Measurements from ENCODE around the gene CNTNAP2.

Gene CNTNAP2

DNA sequence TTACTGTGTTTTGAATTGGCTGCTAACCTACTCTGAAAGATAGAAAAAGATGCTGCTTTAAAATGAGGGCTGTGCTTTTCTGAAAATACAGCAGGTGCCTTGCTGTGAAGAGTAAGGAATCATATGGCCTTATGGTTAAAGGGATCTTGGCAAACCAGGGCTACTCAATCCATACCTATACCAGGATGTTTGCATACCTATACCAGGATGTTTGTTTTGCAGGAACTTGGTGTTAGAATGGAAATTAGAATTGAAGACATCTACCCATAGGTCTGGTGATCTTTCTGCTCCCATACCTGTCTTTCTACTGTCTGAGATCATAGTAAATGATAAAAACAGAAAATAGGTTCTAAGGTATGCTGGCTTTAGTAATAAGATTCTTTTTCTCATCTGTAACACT lies 2273.8 kb downstream of the CNTNAP2 start:
- Histone ChIP-seq H3K9me3 (ENCODE audit: control insufficient read depth in 2 of 2, low read length in 2 of 2) (no peaks in the 10 kb centered on the region), H3K27ac (ENCODE audit: low read depth in 2 of 2, low read length in 2 of 2) (no peak overlapping the region), H3K36me3 (ENCODE audit: control insufficient read depth in 2 of 2, insufficient read depth in 2 of 2, low read length in 2 of 2) (no peaks in the 10 kb centered on the region), H3K4me3 (ENCODE audit: low read length in 2 of 2) (no peak overlapping the region), H3K4me1 (ENCODE audit: control insufficient read depth in 2 of 2, insufficient read depth in 2 of 2, low read length in 2 of 2) (no peaks in the 10 kb centered on the region), H3K27me3 (ENCODE audit: control insufficient read depth in 2 of 2, insufficient read depth in 2 of 2, low read length in 2 of 2) (no peaks in the 10 kb centered on the region), H3K9ac (ENCODE audit: low read depth in 1 of 2, low read length in 2 of 2) (no peak overlapping the region)

DNA sequence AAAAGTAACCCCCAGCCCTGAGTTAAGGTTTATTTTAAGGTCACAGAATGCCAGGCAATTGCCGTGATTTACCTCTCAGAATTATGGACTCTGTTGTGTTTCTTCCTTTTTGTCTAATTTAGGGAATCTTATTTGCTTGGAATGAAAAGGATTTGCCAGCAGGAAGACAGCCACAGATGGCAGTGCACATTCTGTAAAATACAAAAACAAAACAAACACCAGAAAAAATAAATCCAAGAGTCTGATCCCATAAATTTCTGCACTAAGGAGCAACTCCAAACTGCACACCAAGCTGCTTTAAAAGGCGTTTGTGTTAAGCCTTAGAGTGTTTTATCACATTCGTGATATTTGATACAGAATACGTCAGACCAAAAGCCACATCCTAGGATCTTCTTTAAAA lies 2275.0 kb downstream of the CNTNAP2 start:
- no peak overlapping the region for H3K27ac ChIP-seq (ENCODE audit: low read depth in 2 of 2, low read length in 2 of 2)
- no peaks in the 10 kb centered on the region for H3K9me3 ChIP-seq (ENCODE audit: control insufficient read depth in 2 of 2, low read length in 2 of 2)
- H3K4me3 ChIP-seq (ENCODE audit: low read length in 2 of 2), result no peak overlapping the region

DNA sequence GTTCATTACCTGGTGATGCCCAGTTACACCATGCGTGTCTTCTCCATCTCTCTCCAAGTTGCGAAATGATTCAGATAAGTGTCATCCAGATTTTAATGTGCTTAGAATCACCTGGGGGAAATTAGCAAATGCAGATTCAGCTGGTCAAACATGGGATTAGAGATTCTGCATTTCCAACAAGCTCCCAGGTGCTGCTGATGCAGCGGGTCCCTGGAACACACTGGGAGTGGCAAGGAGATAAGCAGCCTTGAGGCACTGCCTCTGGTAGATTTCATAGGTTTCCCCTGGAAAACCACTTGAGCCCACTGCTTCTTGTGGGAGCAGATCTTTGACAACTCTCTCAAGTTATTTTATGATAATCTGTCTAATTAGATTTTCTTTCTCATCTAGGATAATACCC lies 2278.0 kb downstream of the CNTNAP2 start:
- Histone ChIP-seq H3K27me3 (ENCODE audit: control insufficient read depth in 2 of 2, insufficient read depth in 2 of 2, low read length in 2 of 2) (no peaks in the 10 kb centered on the region), H3K9ac (ENCODE audit: low read depth in 1 of 2, low read length in 2 of 2) (no peak overlapping the region), H3K9me3 (ENCODE audit: control insufficient read depth in 2 of 2, low read length in 2 of 2) (no peaks in the 10 kb centered on the region), H3K4me3 (ENCODE audit: low read length in 2 of 2) (no peak overlapping the region), H3K27ac (ENCODE audit: low read depth in 2 of 2, low read length in 2 of 2) (no peak overlapping the region), H3K36me3 (ENCODE audit: control insufficient read depth in 2 of 2, insufficient read depth in 2 of 2, low read length in 2 of 2) (no peaks in the 10 kb centered on the region), H3K4me1 (ENCODE audit: control insufficient read depth in 2 of 2, insufficient read depth in 2 of 2, low read length in 2 of 2) (no peaks in the 10 kb centered on the region)

More for the DNA sequence above, 2275.0 kb downstream of the CNTNAP2 start:
- Histone ChIP-seq H3K27me3 (ENCODE audit: control insufficient read depth in 2 of 2, insufficient read depth in 2 of 2, low read length in 2 of 2) (no peaks in the 10 kb centered on the region), H3K36me3 (ENCODE audit: control insufficient read depth in 2 of 2, insufficient read depth in 2 of 2, low read length in 2 of 2) (no peaks in the 10 kb centered on the region), H3K4me1 (ENCODE audit: control insufficient read depth in 2 of 2, insufficient read depth in 2 of 2, low read length in 2 of 2) (no peaks in the 10 kb centered on the region), H3K9ac (ENCODE audit: low read depth in 1 of 2, low read length in 2 of 2) (no peak overlapping the region)

DNA sequence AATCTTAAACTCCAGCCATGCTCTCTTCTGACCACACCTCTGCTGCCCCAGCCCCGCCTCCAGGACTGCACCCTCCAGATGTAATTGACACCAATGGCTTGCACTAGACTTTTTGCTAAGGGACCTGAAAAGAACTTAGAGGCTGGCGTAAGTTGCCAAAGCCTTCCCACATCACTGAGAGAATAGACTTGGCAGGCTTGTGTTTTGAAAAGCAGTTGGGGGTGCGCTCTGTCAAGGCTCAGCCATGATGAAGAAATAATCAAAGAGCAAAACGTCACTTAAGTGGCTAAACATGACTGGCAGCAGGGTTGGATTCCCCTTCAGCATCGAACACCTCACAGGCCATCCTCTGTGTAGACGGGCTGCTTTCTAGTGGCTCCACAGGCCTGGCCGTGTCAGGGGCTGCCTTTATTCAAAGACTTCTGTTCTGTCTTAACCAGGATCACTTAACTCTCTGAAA lies 2278.8 kb downstream of the CNTNAP2 start:
- Histone ChIP-seq H3K4me1 (ENCODE audit: control insufficient read depth in 2 of 2, insufficient read depth in 2 of 2, low read length in 2 of 2) (no peaks in the 10 kb centered on the region), H3K27ac (ENCODE audit: low read depth in 2 of 2, low read length in 2 of 2) (no peak overlapping the region), H3K36me3 (ENCODE audit: control insufficient read depth in 2 of 2, insufficient read depth in 2 of 2, low read length in 2 of 2) (no peaks in the 10 kb centered on the region), H3K4me3 (ENCODE audit: low read length in 2 of 2) (no peak overlapping the region), H3K27me3 (ENCODE audit: control insufficient read depth in 2 of 2, insufficient read depth in 2 of 2, low read length in 2 of 2) (no peaks in the 10 kb centered on the region), H3K9me3 (ENCODE audit: control insufficient read depth in 2 of 2, low read length in 2 of 2) (no peaks in the 10 kb centered on the region), H3K9ac (ENCODE audit: low read depth in 1 of 2, low read length in 2 of 2) (no peak overlapping the region)

DNA sequence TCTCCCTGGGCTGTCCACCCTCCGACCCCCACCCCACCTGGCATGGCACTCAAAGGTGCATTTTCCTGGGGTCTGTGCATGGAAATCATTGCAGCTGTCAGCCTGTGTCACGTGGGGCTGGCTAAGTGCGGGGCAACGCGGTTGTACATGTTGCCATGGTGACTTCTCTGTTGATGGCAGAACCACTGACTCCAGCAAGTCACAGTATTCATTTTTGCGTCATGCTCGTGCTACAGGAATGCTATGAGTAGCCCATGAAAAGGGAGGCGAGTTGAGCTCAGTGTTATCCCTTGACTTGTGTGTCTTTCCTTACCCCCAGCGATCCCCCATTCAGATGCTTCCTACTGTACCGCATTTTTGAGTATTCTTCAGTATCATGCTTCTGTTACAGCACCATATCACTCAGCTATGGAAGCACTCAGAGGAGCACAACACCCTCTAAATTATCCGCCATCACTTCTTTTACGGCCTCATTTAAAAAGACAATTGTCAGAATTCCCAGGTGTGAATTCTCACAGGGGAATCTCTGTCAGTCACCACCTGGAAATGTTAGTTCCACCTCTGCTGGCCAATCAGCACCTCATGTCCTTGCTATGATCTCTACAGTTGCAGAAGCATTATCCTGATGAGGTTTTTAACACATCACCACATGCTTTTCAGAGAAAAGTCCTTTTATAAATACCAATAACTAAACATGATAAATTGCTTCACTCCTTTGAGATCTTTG lies 2279.6 kb downstream of the CNTNAP2 start:
- no peak overlapping the region for H3K4me3 ChIP-seq (ENCODE audit: low read length in 2 of 2)
- no peaks in the 10 kb centered on the region for H3K27me3 ChIP-seq (ENCODE audit: control insufficient read depth in 2 of 2, insufficient read depth in 2 of 2, low read length in 2 of 2)
- no peaks in the 10 kb centered on the region for H3K4me1 ChIP-seq (ENCODE audit: control insufficient read depth in 2 of 2, insufficient read depth in 2 of 2, low read length in 2 of 2)
- H3K27ac ChIP-seq (ENCODE audit: low read depth in 2 of 2, low read length in 2 of 2), result no peak overlapping the region
- H3K9ac ChIP-seq (ENCODE audit: low read depth in 1 of 2, low read length in 2 of 2), result no peak overlapping the region
- H3K9me3 ChIP-seq (ENCODE audit: control insufficient read depth in 2 of 2, low read length in 2 of 2), result no peaks in the 10 kb centered on the region
- H3K36me3 ChIP-seq (ENCODE audit: control insufficient read depth in 2 of 2, insufficient read depth in 2 of 2, low read length in 2 of 2), result no peaks in the 10 kb centered on the region

DNA sequence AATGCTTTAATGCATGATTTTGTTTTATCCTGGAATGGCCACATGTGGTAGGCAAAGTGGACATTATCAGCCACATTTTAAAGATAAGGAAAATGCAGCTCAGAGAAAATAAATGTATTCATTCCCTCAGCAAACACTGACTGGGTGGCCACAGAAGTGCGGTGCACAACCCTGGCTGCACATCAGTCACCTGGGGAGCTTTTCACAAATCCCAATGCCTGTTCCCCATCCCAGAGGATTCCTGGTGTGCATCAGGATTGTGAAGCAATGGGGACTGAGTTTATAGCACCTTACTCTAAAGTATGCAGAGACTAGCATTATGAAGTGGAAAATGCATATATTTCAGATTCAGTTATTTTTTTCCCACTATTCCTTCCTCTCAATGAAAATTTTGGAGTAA lies 2280.5 kb downstream of the CNTNAP2 start:
- no peaks in the 10 kb centered on the region for H3K27me3 ChIP-seq (ENCODE audit: control insufficient read depth in 2 of 2, insufficient read depth in 2 of 2, low read length in 2 of 2)
- H3K9me3 ChIP-seq (ENCODE audit: control insufficient read depth in 2 of 2, low read length in 2 of 2), result no peaks in the 10 kb centered on the region
- no peak overlapping the region for H3K27ac ChIP-seq (ENCODE audit: low read depth in 2 of 2, low read length in 2 of 2)
- H3K36me3 ChIP-seq (ENCODE audit: control insufficient read depth in 2 of 2, insufficient read depth in 2 of 2, low read length in 2 of 2), result no peaks in the 10 kb centered on the region
- H3K4me3 ChIP-seq (ENCODE audit: low read length in 2 of 2), result no peak overlapping the region
- no peaks in the 10 kb centered on the region for H3K4me1 ChIP-seq (ENCODE audit: control insufficient read depth in 2 of 2, insufficient read depth in 2 of 2, low read length in 2 of 2)
- H3K9ac ChIP-seq (ENCODE audit: low read depth in 1 of 2, low read length in 2 of 2), result no peak overlapping the region

DNA sequence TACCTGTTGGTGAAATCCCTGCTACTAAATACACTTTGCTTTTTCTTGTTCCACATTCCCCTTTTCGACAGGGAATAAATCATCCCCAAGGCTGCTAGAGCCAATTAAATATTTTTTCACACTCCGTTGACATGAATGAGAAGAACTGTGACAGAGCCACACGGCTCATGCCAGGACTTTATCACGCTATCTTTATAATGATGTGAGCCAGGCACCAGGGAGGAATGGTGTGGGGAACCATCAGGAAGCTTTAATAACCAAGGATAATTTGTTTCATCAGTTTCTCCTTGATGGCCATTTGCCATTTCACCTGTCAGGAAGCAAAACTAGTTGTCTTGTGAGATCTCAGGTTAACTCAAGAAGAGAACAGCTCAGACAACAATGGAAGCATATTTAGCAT lies 2280.9 kb downstream of the CNTNAP2 start:
- H3K27me3 ChIP-seq (ENCODE audit: control insufficient read depth in 2 of 2, insufficient read depth in 2 of 2, low read length in 2 of 2), result no peaks in the 10 kb centered on the region
- H3K9ac ChIP-seq (ENCODE audit: low read depth in 1 of 2, low read length in 2 of 2), result no peak overlapping the region
- no peak overlapping the region for H3K27ac ChIP-seq (ENCODE audit: low read depth in 2 of 2, low read length in 2 of 2)
- H3K4me1 ChIP-seq (ENCODE audit: control insufficient read depth in 2 of 2, insufficient read depth in 2 of 2, low read length in 2 of 2), result no peaks in the 10 kb centered on the region
- no peaks in the 10 kb centered on the region for H3K9me3 ChIP-seq (ENCODE audit: control insufficient read depth in 2 of 2, low read length in 2 of 2)
- H3K4me3 ChIP-seq (ENCODE audit: low read length in 2 of 2), result no peak overlapping the region
- H3K36me3 ChIP-seq (ENCODE audit: control insufficient read depth in 2 of 2, insufficient read depth in 2 of 2, low read length in 2 of 2), result no peaks in the 10 kb centered on the region

DNA sequence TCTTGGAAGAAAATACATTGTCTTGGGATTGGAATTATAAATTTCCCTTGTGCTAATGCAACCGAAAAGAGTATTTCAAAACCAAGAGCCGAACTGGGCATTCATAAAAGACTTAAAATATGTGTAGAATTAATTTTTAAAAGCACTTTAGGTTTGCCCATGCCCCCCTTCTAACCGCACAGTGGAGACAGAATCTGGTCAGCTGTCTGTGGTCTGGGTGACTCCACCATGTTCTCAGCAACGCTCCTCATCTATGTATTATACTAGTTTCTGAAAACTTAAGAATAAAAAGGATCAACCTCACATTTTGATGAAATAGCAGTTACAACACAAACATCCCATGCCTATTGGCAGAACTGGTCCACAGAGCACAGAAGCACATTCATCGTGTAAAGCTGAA lies 2281.4 kb downstream of the CNTNAP2 start:
- Histone ChIP-seq H3K4me3 (ENCODE audit: low read length in 2 of 2) (no peak overlapping the region), H3K36me3 (ENCODE audit: control insufficient read depth in 2 of 2, insufficient read depth in 2 of 2, low read length in 2 of 2) (no peaks in the 10 kb centered on the region), H3K27ac (ENCODE audit: low read depth in 2 of 2, low read length in 2 of 2) (no peak overlapping the region), H3K9ac (ENCODE audit: low read depth in 1 of 2, low read length in 2 of 2) (no peak overlapping the region), H3K9me3 (ENCODE audit: control insufficient read depth in 2 of 2, low read length in 2 of 2) (no peaks in the 10 kb centered on the region), H3K27me3 (ENCODE audit: control insufficient read depth in 2 of 2, insufficient read depth in 2 of 2, low read length in 2 of 2) (no peaks in the 10 kb centered on the region), H3K4me1 (ENCODE audit: control insufficient read depth in 2 of 2, insufficient read depth in 2 of 2, low read length in 2 of 2) (no peaks in the 10 kb centered on the region)

DNA sequence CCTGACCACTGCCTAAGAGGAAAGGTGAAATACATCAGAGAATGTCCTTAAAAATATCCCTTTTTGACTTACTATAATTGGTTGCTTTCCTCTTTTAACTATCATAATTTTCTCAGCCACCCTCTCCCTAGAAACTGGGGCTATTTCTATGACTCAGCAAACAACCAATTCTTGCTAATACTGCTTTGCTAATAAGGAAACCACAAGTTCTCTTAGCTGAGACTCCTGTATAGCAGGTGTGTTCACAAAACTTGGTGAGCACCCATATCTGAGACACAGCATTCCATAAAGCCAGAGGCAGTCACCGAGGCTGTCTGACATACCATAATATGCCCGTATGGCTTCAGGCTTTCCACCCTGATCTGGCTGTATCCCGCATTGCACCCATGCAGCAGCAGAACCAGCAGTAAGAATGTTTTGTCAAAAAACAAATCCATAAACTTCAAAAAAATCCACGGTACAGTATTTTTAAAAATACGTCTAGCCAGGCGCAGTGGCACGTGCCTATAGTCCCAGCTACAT lies 2282.3 kb downstream of the CNTNAP2 start:
- Histone ChIP-seq H3K36me3 (ENCODE audit: control insufficient read depth in 2 of 2, insufficient read depth in 2 of 2, low read length in 2 of 2) (no peaks in the 10 kb centered on the region), H3K9me3 (ENCODE audit: control insufficient read depth in 2 of 2, low read length in 2 of 2) (no peaks in the 10 kb centered on the region), H3K9ac (ENCODE audit: low read depth in 1 of 2, low read length in 2 of 2) (no peak overlapping the region), H3K27ac (ENCODE audit: low read depth in 2 of 2, low read length in 2 of 2) (no peak overlapping the region), H3K27me3 (ENCODE audit: control insufficient read depth in 2 of 2, insufficient read depth in 2 of 2, low read length in 2 of 2) (no peaks in the 10 kb centered on the region), H3K4me1 (ENCODE audit: control insufficient read depth in 2 of 2, insufficient read depth in 2 of 2, low read length in 2 of 2) (peaks cover 0 to 3% of the 10 kb centered on the region in 2 donors), H3K4me3 (ENCODE audit: low read length in 2 of 2) (no peak overlapping the region)

DNA sequence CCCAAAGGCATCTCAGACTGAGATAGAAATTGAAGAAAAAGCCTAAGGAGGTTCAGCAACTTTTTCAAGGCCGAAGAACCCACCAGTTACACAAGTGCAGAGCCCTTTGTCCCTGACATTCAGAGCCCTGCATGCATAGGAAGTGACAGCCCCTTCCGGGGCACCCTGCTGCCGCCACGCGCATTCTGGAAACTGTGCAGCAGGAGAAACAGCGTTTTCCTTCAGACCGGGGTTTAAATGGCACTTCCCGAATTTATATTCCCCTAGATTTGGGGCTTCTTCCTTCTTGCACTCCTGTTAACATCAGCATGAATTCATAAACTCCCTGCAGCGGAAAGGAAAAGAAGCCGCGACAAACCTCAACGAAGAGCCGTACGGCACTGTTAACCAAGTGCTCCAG lies 2283.5 kb downstream of the CNTNAP2 start:
- no peak overlapping the region for H3K9ac ChIP-seq (ENCODE audit: low read depth in 1 of 2, low read length in 2 of 2)
- no peaks in the 10 kb centered on the region for H3K9me3 ChIP-seq (ENCODE audit: control insufficient read depth in 2 of 2, low read length in 2 of 2)
- H3K4me1 ChIP-seq (ENCODE audit: control insufficient read depth in 2 of 2, insufficient read depth in 2 of 2, low read length in 2 of 2), result peaks cover 0 to 3% of the 10 kb centered on the region in 2 donors
- no peak overlapping the region for H3K4me3 ChIP-seq (ENCODE audit: low read length in 2 of 2)
- H3K27me3 ChIP-seq (ENCODE audit: control insufficient read depth in 2 of 2, insufficient read depth in 2 of 2, low read length in 2 of 2), result no peaks in the 10 kb centered on the region
- no peak overlapping the region for H3K27ac ChIP-seq (ENCODE audit: low read depth in 2 of 2, low read length in 2 of 2)
- no peaks in the 10 kb centered on the region for H3K36me3 ChIP-seq (ENCODE audit: control insufficient read depth in 2 of 2, insufficient read depth in 2 of 2, low read length in 2 of 2)
